Caco-2 (cell line): ENCODE measurements around the gene CLMN. TPM values are rescaled to one million over a fixed set of nuclear protein-coding genes. Genes with fewer than 3 reads are reported as not detected.

ENCODE experiments used
- BruUV-seq: library from RNA; stranded (reverse); fragments of 400-500 nt; replicated peaks from 2 replicates; lab custom pipeline; 2021; lab: Mats Ljungman, UMichigan
- CTCF ChIA-PET: fragments of 300-600 bp; sonication (Branson Sonifier 250); formaldehyde crosslinking; loops from one replicate; lab custom pipeline; 2022; ENCODE audit warnings: antibody characterized with exemption; lab: Charles Lee
- POLR2A ChIA-PET: fragments of 300-600 bp; sonication (Branson Sonifier 250); formaldehyde crosslinking; loops from one replicate; lab custom pipeline; 2022; ENCODE audit warnings: antibody characterized with exemption; lab: Charles Lee
- DNase-seq, 2 experiments: peaks; one replicate each; pipeline versions ENCODE4 v3.0.0 to v3.0.0-alpha.2; 2020 to 2022
- H3K27me3 ChIP-seq: replicated peaks from 2 replicates; pipeline ENCODE4 v1.6.0; 2011; ENCODE audit warnings: low read length; ENCODE audit not compliant: control insufficient read depth, insufficient read depth
- H3K36me3 ChIP-seq: 2 replicates; pipeline ENCODE4 v1.5.1; 2011; ENCODE audit warnings: low read length; ENCODE audit not compliant: control insufficient read depth, insufficient read depth
- H3K4me1 ChIP-seq: fragments of 250-450 bp; sonication (Bioruptor Pico); 2 replicates; pipeline ENCODE4 v1.5.1; 2020; ENCODE audit warnings: mild to moderate bottlenecking
- H3K4me3 ChIP-seq: 2 replicates; pipeline ENCODE4 v1.5.1; 2011; ENCODE audit warnings: low read depth, mild to moderate bottlenecking, control low read depth, low read length
- H3K9me3 ChIP-seq: fragments of 250-450 bp; sonication (Bioruptor Pico); 2 replicates; pipeline ENCODE4 v1.5.1; 2020; ENCODE audit warnings: mild to moderate bottlenecking, moderate library complexity
- H3K27ac Mint-ChIP-seq: one replicate; pipeline ENCODE4 v1.8.0; 2022; ENCODE audit warnings: mixed read lengths; ENCODE audit not compliant: unreplicated experiment
- H3K27me3 Mint-ChIP-seq: one replicate; pipeline ENCODE4 v1.8.0; 2022; ENCODE audit warnings: mixed read lengths; ENCODE audit not compliant: insufficient read depth, unreplicated experiment
- H3K36me3 Mint-ChIP-seq: one replicate; pipeline ENCODE4 v1.8.0; 2022; ENCODE audit warnings: mild to moderate bottlenecking, mixed read lengths; ENCODE audit not compliant: insufficient read depth, unreplicated experiment
- H3K4me1 Mint-ChIP-seq: one replicate; pipeline ENCODE4 v1.8.0; 2022; ENCODE audit warnings: low read depth, mixed read lengths; ENCODE audit not compliant: unreplicated experiment
- H3K4me3 Mint-ChIP-seq: one replicate; pipeline ENCODE4 v1.8.0; 2022; ENCODE audit warnings: mild to moderate bottlenecking, moderate library complexity, mixed read lengths; ENCODE audit not compliant: unreplicated experiment
- H3K9me3 Mint-ChIP-seq: one replicate; pipeline ENCODE4 v1.8.0; 2022; ENCODE audit warnings: mixed read lengths; ENCODE audit not compliant: unreplicated experiment
- intact Hi-C: fragments of 100-400 bp; cut with micrococcal nuclease; formaldehyde crosslinking; loops from one replicate; pipeline ENCODE4 v1.10.0; 2022; ENCODE audit not compliant: unreplicated experiment
- total RNA-seq: library from RNA; stranded (reverse); gene quantifications from 2 replicates; pipeline ENCODE4 v1.2.3, GENCODE V29; 2022
- TF ChIP-seq, protein P1 (sequence below), 2 experiments: fragments of 200-600 bp in 1 of 2; IDR thresholded peaks; 1 replicate in 1 of 2; 2 replicates in 1 of 2; pipeline versions ENCODE4 v1.5.1 to v1.8.0; 2011 to 2022; ENCODE audit warnings: antibody characterized with exemption in 1 of 2, control low read depth in 1 of 2, inconsistent platforms in 1 of 2, low read depth in 1 of 2, low read length in 1 of 2, mild to moderate bottlenecking in 1 of 2, moderate library complexity in 1 of 2; ENCODE audit not compliant: insufficient read depth in 1 of 2, severe bottlenecking in 1 of 2, unreplicated experiment in 1 of 2

The CLMN gene
- total RNA-seq, 1 experiment from 2014 or later, result 6.7 TPM

DNA sequence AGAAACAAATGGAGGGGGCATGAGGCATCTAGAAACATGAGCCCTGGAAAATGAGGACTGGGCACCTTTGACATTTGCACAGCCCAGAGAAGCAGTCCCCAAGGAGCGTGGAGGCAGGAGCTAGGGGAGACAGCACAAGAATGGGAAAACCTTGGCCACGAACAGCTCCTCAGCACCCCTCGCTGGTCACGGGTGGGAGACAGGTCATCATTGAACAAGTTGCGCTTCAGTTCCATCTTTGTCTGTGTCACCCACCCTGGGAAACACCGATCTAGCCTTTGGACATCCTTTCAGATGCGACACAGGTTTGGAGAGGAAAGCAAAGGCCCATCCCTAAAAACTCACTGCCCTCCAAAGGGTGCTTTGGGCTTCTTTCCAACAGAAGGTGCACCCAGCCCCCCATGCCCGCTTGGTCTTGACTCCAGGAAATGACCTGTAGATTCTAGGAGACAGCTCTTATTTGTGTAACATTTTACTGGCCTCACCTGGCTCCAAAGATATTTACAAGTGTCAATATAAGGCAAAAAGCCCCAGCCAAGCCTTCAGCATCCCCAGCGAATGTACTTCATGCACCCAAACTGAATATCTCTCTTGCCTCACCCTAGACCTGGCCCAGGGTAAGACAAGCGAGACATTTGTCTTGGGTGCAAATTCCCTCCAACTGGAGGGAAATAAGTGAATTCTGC, 28.8 kb upstream of the CLMN start:
- no peak for DNase-seq
- TF ChIP-seq, protein P1, sequence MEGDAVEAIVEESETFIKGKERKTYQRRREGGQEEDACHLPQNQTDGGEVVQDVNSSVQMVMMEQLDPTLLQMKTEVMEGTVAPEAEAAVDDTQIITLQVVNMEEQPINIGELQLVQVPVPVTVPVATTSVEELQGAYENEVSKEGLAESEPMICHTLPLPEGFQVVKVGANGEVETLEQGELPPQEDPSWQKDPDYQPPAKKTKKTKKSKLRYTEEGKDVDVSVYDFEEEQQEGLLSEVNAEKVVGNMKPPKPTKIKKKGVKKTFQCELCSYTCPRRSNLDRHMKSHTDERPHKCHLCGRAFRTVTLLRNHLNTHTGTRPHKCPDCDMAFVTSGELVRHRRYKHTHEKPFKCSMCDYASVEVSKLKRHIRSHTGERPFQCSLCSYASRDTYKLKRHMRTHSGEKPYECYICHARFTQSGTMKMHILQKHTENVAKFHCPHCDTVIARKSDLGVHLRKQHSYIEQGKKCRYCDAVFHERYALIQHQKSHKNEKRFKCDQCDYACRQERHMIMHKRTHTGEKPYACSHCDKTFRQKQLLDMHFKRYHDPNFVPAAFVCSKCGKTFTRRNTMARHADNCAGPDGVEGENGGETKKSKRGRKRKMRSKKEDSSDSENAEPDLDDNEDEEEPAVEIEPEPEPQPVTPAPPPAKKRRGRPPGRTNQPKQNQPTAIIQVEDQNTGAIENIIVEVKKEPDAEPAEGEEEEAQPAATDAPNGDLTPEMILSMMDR (IDR thresholded peaks at IDR 0.05; ENCODE audit: insufficient read depth in 1 of 2, low read depth in 1 of 2, low read length in 1 of 2, severe bottlenecking in 1 of 2, unreplicated experiment in 1 of 2), result no peak
- no peak overlapping the region for H3K4me3 Mint-ChIP-seq
- BruUV-seq, result no TSS peak
- Histone ChIP-seq H3K36me3 (no peaks in the 10 kb centered on the region), H3K27me3 (no peaks in the 10 kb centered on the region), H3K9me3 (no peaks in the 10 kb centered on the region), H3K4me3 (no peak overlapping the region), H3K4me1 (no peaks in the 10 kb centered on the region)
- H3K27ac Mint-ChIP-seq, result no peak overlapping the region
- ChIA-PET CTCF (no interaction called here), POLR2A (no interaction called here)
- no peaks in the 10 kb centered on the region for H3K27me3 Mint-ChIP-seq
- intact Hi-C loops, result loop anchor here (5.0 kb wide), 1 partner anchor 34 kb away; no protein-coding TSS in a partner anchor
- H3K9me3 Mint-ChIP-seq, result no peaks in the 10 kb centered on the region
- H3K4me1 Mint-ChIP-seq, result peaks cover 8% of the 10 kb centered on the region
- no peaks in the 10 kb centered on the region for H3K36me3 Mint-ChIP-seq

DNA sequence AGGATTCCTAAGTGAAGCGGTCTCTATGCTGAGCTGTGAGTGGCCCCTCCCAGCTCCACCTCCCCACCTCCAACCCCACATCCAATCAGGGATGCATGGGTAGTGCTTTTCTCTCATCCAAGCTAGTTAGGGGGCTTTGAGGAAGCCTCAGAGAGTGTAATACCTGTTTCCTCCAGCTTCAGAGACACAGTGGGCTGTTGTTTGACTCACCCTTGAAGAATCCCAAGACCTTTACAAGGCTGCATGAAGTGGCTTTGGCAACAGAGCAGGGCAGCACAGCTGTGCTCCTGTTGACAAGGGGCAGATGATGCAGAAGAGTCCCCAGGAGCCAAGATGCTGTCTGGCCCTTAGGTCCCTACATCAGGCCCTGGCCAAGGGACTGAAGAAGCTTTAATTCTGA, 27.1 kb upstream of the CLMN start:
- TF ChIP-seq, protein P1 (IDR thresholded peaks at IDR 0.05; ENCODE audit: insufficient read depth in 1 of 2, low read depth in 1 of 2, low read length in 1 of 2, severe bottlenecking in 1 of 2, unreplicated experiment in 1 of 2), result no peak
- no peak overlapping the region for H3K4me3 Mint-ChIP-seq

DNA sequence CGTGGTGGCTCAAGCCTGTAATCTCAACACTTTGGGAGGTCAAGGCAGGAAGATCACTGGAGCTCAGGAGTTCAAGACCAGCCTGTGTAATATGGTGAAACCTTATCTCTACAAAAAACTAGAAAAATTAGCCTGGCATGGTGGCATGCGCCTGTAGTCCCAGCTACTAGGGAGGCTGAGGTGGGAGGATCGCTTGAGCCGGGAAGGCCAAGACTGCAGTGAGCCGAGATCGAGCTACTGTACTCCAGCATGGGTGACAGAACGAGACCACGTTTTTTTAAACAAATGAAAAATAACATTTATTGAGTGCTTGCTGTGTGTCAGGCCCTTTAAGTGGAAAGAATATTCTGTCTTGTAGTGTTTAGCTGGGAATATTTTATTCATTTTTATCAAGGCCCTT, 26.6 kb upstream of the CLMN start:
- TF ChIP-seq, protein P1 (IDR thresholded peaks at IDR 0.05; ENCODE audit: insufficient read depth in 1 of 2, low read depth in 1 of 2, low read length in 1 of 2, severe bottlenecking in 1 of 2, unreplicated experiment in 1 of 2), result no peak
- intact Hi-C loops, result loop anchor here (5.0 kb wide), 1 partner anchor 36 kb away; no protein-coding TSS in a partner anchor
- H3K36me3 Mint-ChIP-seq, result no peaks in the 10 kb centered on the region
- Histone ChIP-seq H3K4me3 (no peak overlapping the region), H3K4me1 (no peaks in the 10 kb centered on the region), H3K9me3 (no peaks in the 10 kb centered on the region), H3K36me3 (no peaks in the 10 kb centered on the region), H3K27me3 (no peaks in the 10 kb centered on the region)
- DNase-seq, result no peak
- H3K4me1 Mint-ChIP-seq, result peaks cover 8% of the 10 kb centered on the region
- BruUV-seq, result no TSS peak
- no peaks in the 10 kb centered on the region for H3K9me3 Mint-ChIP-seq
- no peak overlapping the region for H3K27ac Mint-ChIP-seq
- CTCF ChIA-PET, result no interaction called here
- H3K27me3 Mint-ChIP-seq, result no peaks in the 10 kb centered on the region
- H3K4me3 Mint-ChIP-seq, result no peak overlapping the region
- POLR2A ChIA-PET, result no interaction called here

More for the DNA sequence above, 27.1 kb upstream of the CLMN start:
- H3K36me3 Mint-ChIP-seq, result no peaks in the 10 kb centered on the region
- no peaks in the 10 kb centered on the region for H3K9me3 Mint-ChIP-seq
- H3K9me3 ChIP-seq, result no peaks in the 10 kb centered on the region
- no peak for DNase-seq
- BruUV-seq, result no TSS peak
- H3K27me3 ChIP-seq, result no peaks in the 10 kb centered on the region
- H3K4me3 ChIP-seq, result no peak overlapping the region
- no peaks in the 10 kb centered on the region for H3K27me3 Mint-ChIP-seq
- no peaks in the 10 kb centered on the region for H3K4me1 ChIP-seq
- peaks cover 8% of the 10 kb centered on the region for H3K4me1 Mint-ChIP-seq
- no peak overlapping the region for H3K27ac Mint-ChIP-seq
- ChIA-PET POLR2A (no interaction called here), CTCF (no interaction called here)
- intact Hi-C loops, result loop anchor here (5.0 kb wide), 1 partner anchor 35 kb away; no protein-coding TSS in a partner anchor
- H3K36me3 ChIP-seq, result no peaks in the 10 kb centered on the region
